Peyer's patch (tissue), 4 donors: Measurements from ENCODE around the gene CYP1A1.

Experiments used
- CTCF ChIP-seq, 6 experiments: fragments of 450-650 bp in 4 of 6; fragments of 200-600 bp in 2 of 6; sonication (generic) in 1 of 6; IDR thresholded peaks; one replicate each; pipeline ENCODE4 v1.5.1; 2017 to 2019; ENCODE audit warnings: antibody characterized with exemption in 6 of 6, mild to moderate bottlenecking in 3 of 6, moderate library complexity in 1 of 6
- POLR2A ChIP-seq, 2 donors: fragments of 450-650 bp; IDR thresholded peaks; one replicate each; pipeline ENCODE4 v1.5.1; 2017; ENCODE audit warnings: antibody characterized with exemption in 2 of 2, mild to moderate bottlenecking in 2 of 2, moderate library complexity in 2 of 2

GRCh38 chr15:74746389-74746788 lies 21.1 kb upstream of the CYP1A1 start:
- TF ChIP-seq CTCF (IDR thresholded peaks at IDR 0.05) (no peak), POLR2A (IDR thresholded peaks at IDR 0.05) (no peak)
